ENCODE results near the gene CAPN11. TPM values are rescaled to one million over a fixed set of nuclear protein-coding genes. Genes with fewer than 3 reads are reported as not detected.

CAPN11 gene
- total and polyA plus RNA-seq, 12 donors = 0.09 to 0.72 (median 0.32) TPM; not detected in 4

- intact Hi-C loops (cut with DNase I) = no loop called here
- Histone ChIP-seq H3K27ac (no peak overlapping the region), H3K4me3 (no peak overlapping the region), H3K27me3 (no peaks in the 10 kb centered on the region), H3K9me3 (no peaks in the 10 kb centered on the region), H3K36me3 (peaks cover 0 to 97% (median 37%) of the 10 kb centered on the region in 9 donors), H3K4me1 (peaks cover 0 to 10% (median 0%) of the 10 kb centered on the region in 9 donors)
- no peak for ATAC-seq
- TF ChIP-seq, protein P1, sequence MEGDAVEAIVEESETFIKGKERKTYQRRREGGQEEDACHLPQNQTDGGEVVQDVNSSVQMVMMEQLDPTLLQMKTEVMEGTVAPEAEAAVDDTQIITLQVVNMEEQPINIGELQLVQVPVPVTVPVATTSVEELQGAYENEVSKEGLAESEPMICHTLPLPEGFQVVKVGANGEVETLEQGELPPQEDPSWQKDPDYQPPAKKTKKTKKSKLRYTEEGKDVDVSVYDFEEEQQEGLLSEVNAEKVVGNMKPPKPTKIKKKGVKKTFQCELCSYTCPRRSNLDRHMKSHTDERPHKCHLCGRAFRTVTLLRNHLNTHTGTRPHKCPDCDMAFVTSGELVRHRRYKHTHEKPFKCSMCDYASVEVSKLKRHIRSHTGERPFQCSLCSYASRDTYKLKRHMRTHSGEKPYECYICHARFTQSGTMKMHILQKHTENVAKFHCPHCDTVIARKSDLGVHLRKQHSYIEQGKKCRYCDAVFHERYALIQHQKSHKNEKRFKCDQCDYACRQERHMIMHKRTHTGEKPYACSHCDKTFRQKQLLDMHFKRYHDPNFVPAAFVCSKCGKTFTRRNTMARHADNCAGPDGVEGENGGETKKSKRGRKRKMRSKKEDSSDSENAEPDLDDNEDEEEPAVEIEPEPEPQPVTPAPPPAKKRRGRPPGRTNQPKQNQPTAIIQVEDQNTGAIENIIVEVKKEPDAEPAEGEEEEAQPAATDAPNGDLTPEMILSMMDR (IDR thresholded peaks at IDR 0.05) = no peak
- no peak for DNase-seq
Observed at GRCh38 chr6:44145839-44146238, 12.8 kb upstream of the CAPN11 start.

DNA sequence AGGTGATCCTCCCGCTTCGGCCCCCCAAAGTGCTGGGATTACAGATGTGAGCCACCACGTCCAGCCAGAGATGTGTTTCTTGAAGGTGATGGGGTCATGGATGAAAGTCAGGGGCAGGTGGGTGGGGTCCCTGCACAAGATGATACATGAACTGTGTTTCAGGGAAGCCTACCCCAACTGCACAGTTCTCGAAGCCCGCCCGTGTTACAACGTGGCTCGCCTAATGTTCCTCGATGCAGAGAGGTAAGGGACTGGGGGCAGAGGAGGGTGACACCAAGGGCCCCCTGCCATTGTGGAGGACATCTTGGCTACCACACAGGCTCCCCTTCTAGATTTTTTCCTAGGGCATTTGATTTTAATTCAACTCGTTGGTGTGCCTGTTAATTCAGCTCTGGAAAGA lies 11.9 kb upstream of the CAPN11 start:
- no peak for DNase-seq
- 90 to 93% methylated on average over 10 of the region's 10 CpGs for WGBS, 2 donors
- intact Hi-C loops (cut with DNase I) = no loop called here
- peaks cover 0 to 18% (median 3%) of the 10 kb centered on the region in 9 donors for H3K4me1 ChIP-seq
- no peaks in the 10 kb centered on the region for H3K27me3 ChIP-seq
- no peak overlapping the region for H3K27ac ChIP-seq
- ATAC-seq = no peak
- peaks cover 0 to 88% (median 36%) of the 10 kb centered on the region in 9 donors for H3K36me3 ChIP-seq
- H3K9me3 ChIP-seq = no peaks in the 10 kb centered on the region
- TF ChIP-seq, protein P1 (IDR thresholded peaks at IDR 0.05) = no peak
- no peak overlapping the region for H3K4me3 ChIP-seq

GRCh38 chr6:44147256-44147655 lies 11.4 kb upstream of the CAPN11 start:
- DNase-seq (no peak), ATAC-seq (no peak)
- no peaks in the 10 kb centered on the region for H3K9me3 ChIP-seq
- TF ChIP-seq, protein P1 (IDR thresholded peaks at IDR 0.05) = no peak
- peaks cover 0 to 22% (median 4%) of the 10 kb centered on the region in 9 donors for H3K4me1 ChIP-seq
- no peak overlapping the region for H3K27ac ChIP-seq
- 90 to 95% methylated on average over 7 of the region's 7 CpGs for WGBS, 2 donors
- intact Hi-C loops (cut with DNase I) = no loop called here
- no peak overlapping the region for H3K4me3 ChIP-seq
- H3K36me3 ChIP-seq = peaks cover 0 to 83% (median 36%) of the 10 kb centered on the region in 9 donors
- H3K27me3 ChIP-seq = no peaks in the 10 kb centered on the region

DNA sequence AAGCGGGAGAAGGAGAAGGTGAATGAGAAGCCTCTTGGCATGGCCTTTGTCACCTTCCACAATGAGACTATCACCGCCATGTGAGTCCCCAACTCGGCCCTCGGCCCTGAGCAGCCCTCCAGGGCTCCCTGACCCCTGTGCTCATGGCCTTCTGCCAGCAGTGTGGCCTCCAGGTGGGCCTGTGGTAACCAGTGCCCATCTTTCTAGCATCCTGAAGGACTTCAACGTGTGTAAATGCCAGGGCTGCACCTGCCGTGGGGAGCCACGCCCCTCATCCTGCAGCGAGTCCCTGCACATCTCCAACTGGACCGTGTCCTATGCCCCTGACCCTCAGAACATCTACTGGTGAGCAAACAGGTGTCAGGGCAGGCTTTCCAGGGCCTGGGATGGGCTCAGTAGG lies 10.3 kb upstream of the CAPN11 start:
- H3K36me3 ChIP-seq = peaks cover 0 to 81% (median 36%) of the 10 kb centered on the region in 9 donors
- H3K4me3 ChIP-seq = no peak overlapping the region
- no peak for DNase-seq
- TF ChIP-seq, protein P1 (IDR thresholded peaks at IDR 0.05) = no peak
- H3K4me1 ChIP-seq = peaks cover 0 to 22% (median 4%) of the 10 kb centered on the region in 9 donors
- WGBS, 2 donors = 93 to 94% methylated on average over 9 of the region's 9 CpGs
- intact Hi-C loops (cut with DNase I) = no loop called here
- H3K27ac ChIP-seq = no peak overlapping the region
- H3K27me3 ChIP-seq = no peaks in the 10 kb centered on the region
- ATAC-seq = no peak
- no peaks in the 10 kb centered on the region for H3K9me3 ChIP-seq

All from heart right ventricle (tissue), 16 donors.